Chondrocyte (in vitro differentiated cells): ENCODE measurements around the gene GALNT2. TPM values are rescaled to one million over a fixed set of nuclear protein-coding genes. Genes with fewer than 3 reads are reported as not detected.

Experiments
- DNase-seq: peaks from one replicate; pipeline ENCODE4 v3.0.0; 2021; ENCODE audit warnings: mixed read lengths, low spot score
- H3K27ac Mint-ChIP-seq: one replicate; pipeline ENCODE4 v1.8.0; 2021; ENCODE audit warnings: mild to moderate bottlenecking, moderate library complexity, mixed read lengths; ENCODE audit not compliant: unreplicated experiment
- H3K27me3 Mint-ChIP-seq: 2 replicates; pipeline ENCODE4 v1.8.0; 2021; ENCODE audit warnings: low read depth, mixed read lengths
- H3K36me3 Mint-ChIP-seq: 2 replicates; pipeline ENCODE4 v1.8.0; 2021; ENCODE audit warnings: low read depth, mixed read lengths
- H3K4me1 Mint-ChIP-seq: 2 replicates; pipeline ENCODE4 v1.8.0; 2021; ENCODE audit warnings: low read depth, mild to moderate bottlenecking, mixed read lengths
- H3K4me3 Mint-ChIP-seq: one replicate; pipeline ENCODE4 v1.8.0; 2021; ENCODE audit warnings: mild to moderate bottlenecking, moderate library complexity, mixed read lengths; ENCODE audit not compliant: unreplicated experiment
- H3K9me3 Mint-ChIP-seq: 2 replicates; pipeline ENCODE4 v1.8.0; 2021; ENCODE audit warnings: low read depth, mixed read lengths
- CTCF ChIP-seq: fragments of 200-600 bp; sonication (generic); IDR thresholded peaks from 2 replicates; pipeline ENCODE4 v1.5.0; 2021; ENCODE audit warnings: antibody characterized with exemption, mild to moderate bottlenecking, moderate library complexity
- total RNA-seq: library from RNA; stranded (reverse); gene quantifications from 3 replicates; pipeline ENCODE4 v1.2.1, GENCODE V29; 2021

GALNT2 gene
- total RNA-seq, 1 donor from 2014 or later, result 223 TPM

GRCh38 chr1:230270559-230271281 lies 203.7 kb downstream of the GALNT2 start:
- H3K9me3 Mint-ChIP-seq, result no peaks in the 10 kb centered on the region
- no peak overlapping the region for H3K4me3 Mint-ChIP-seq
- peak overlapping the region; percentile 60 for H3K27ac Mint-ChIP-seq
- H3K4me1 Mint-ChIP-seq, result peaks cover 17% of the 10 kb centered on the region
- no peak for TF ChIP-seq CTCF
- no peaks in the 10 kb centered on the region for H3K27me3 Mint-ChIP-seq
- DNase-seq, result no peak
- peaks cover 10% of the 10 kb centered on the region for H3K36me3 Mint-ChIP-seq

- Mint-ChIP-seq H3K4me1 (peaks cover 17% of the 10 kb centered on the region), H3K4me3 (no peak overlapping the region), H3K27me3 (no peaks in the 10 kb centered on the region), H3K27ac (peak overlapping the region; percentile 57), H3K9me3 (no peaks in the 10 kb centered on the region), H3K36me3 (peaks cover 10% of the 10 kb centered on the region)
- no peak for TF ChIP-seq CTCF
- DNase-seq, result no peak
These were observed 204.4 kb downstream of the GALNT2 start for GRCh38 chr1:230271300-230272035.

GRCh38 chr1:230272557-230272956 lies 205.5 kb downstream of the GALNT2 start:
- Mint-ChIP-seq H3K27me3 (no peaks in the 10 kb centered on the region), H3K4me1 (peaks cover 22% of the 10 kb centered on the region), H3K36me3 (peaks cover 13% of the 10 kb centered on the region), H3K9me3 (no peaks in the 10 kb centered on the region), H3K27ac (no peak overlapping the region), H3K4me3 (no peak overlapping the region)
- peak; percentile 38 for DNase-seq
- TF ChIP-seq CTCF, result no peak

GRCh38 chr1:230273141-230273710 lies 206.2 kb downstream of the GALNT2 start:
- no peak overlapping the region for H3K27ac Mint-ChIP-seq
- no peak for TF ChIP-seq CTCF
- no peak overlapping the region for H3K4me3 Mint-ChIP-seq
- H3K4me1 Mint-ChIP-seq, result peaks cover 25% of the 10 kb centered on the region
- H3K36me3 Mint-ChIP-seq, result peaks cover 15% of the 10 kb centered on the region
- no peaks in the 10 kb centered on the region for H3K27me3 Mint-ChIP-seq
- H3K9me3 Mint-ChIP-seq, result no peaks in the 10 kb centered on the region
- peak; percentile 53 for DNase-seq

GRCh38 chr1:230274254-230274653 lies 207.2 kb downstream of the GALNT2 start:
- peak; percentile 78 for DNase-seq
- Mint-ChIP-seq H3K27ac (peak overlapping the region; percentile 24), H3K4me3 (no peak overlapping the region), H3K9me3 (no peaks in the 10 kb centered on the region), H3K36me3 (peaks cover 21% of the 10 kb centered on the region), H3K27me3 (no peaks in the 10 kb centered on the region), H3K4me1 (peaks cover 22% of the 10 kb centered on the region)
- TF ChIP-seq CTCF, result no peak
